ENCODE results near the gene SEPHS2.

- TF ChIP-seq POLR2AphosphoS5 (IDR thresholded peaks at IDR 0.05): no peak
- TF ChIP-seq, protein P1, sequence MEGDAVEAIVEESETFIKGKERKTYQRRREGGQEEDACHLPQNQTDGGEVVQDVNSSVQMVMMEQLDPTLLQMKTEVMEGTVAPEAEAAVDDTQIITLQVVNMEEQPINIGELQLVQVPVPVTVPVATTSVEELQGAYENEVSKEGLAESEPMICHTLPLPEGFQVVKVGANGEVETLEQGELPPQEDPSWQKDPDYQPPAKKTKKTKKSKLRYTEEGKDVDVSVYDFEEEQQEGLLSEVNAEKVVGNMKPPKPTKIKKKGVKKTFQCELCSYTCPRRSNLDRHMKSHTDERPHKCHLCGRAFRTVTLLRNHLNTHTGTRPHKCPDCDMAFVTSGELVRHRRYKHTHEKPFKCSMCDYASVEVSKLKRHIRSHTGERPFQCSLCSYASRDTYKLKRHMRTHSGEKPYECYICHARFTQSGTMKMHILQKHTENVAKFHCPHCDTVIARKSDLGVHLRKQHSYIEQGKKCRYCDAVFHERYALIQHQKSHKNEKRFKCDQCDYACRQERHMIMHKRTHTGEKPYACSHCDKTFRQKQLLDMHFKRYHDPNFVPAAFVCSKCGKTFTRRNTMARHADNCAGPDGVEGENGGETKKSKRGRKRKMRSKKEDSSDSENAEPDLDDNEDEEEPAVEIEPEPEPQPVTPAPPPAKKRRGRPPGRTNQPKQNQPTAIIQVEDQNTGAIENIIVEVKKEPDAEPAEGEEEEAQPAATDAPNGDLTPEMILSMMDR (IDR thresholded peaks at IDR 0.05): no peak
These were observed 31.3 kb upstream of the SEPHS2 start for GRCh38 chr16:30476991-30477390.

All from gastroesophageal sphincter (tissue), 3 donors.